CD4-positive, alpha-beta T cell treated with Interleukin-21 for 1 hour (primary cell): Measurements from ENCODE around the gene NEK1.
A peak's percentile ranks its signal among the peaks of the same experiment; 100 is the strongest.

ENCODE experiments used
- DNase-seq: peaks from one replicate; pipeline ENCODE4 v3.0.0-alpha.2; 2020

NEK1 gene

DNA sequence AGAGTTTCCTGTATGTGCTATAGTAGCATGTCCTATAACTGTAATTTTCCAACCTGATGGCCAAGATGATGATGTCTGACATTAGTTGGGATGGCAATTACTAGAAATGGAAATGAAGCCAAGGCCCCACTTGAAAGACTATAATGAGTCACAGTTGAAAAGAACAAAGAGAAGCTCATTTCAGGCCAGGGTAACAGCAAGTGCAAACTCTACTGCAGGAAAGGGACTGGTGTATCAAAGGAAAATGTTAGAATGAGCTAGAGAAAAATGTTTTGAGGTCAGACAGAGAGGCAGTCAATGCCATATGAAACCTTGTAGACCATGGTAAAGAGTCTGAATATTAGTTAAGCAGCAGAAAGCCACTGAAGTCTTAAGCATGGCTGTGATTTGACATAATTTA lies 195.4 kb downstream of the NEK1 start:
- DNase-seq = no peak

DNA sequence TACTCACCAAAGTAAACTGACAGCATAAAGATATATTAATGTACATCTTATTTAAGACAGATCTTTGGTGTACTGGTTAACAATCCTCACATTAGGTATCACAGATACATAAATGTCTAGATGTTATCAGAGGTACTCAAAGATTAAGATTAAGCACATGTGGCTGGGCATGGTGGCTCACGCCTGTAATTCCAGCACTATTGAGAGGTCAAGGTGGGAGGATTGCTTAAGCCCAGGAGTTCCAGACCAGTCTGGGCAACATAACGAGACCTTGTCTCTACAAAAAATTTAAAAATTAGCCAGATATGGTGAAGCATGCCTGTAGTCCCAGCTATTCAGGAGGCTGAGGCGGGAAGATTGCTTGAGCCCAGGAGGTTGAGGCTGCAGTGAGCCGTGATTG lies 195.9 kb downstream of the NEK1 start:
- no peak for DNase-seq

DNA sequence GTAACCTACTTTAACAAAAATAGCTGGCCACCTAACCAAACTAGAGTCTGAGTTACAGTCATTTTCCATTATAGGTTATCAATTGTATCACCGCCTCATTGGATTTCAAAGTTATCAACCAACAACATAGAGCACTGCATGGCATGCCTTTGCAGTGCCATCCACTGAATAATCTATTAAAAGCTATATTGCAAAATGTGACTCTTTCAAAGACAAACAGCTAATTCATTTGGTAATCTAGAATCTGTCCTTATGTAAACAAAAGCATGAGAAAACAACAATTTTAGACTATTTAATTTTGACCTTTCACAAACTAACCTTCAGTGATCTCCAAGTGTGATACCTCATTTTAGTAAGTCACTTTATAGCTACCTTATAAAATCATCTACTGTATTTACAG lies 197.5 kb downstream of the NEK1 start:
- no peak for DNase-seq

DNA sequence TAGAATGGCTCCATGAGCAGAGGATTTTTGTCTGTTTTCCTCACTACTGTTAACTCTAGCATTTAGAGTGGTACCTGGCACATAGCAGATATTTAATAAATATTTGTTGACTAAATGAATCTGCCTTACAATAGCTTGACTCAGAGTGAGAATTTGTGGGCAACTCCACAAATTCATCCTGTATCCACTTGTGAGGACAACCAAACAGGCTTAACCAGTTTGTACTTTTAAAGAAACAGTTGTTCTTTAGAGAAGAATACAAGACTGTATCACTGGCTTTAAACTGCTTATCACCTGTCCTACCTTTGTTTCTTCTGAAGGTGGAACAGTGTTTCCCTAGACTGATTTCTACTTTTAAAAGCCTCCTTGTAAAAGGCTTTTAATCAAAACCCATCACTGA lies 200.3 kb downstream of the NEK1 start:
- no peak for DNase-seq

DNA sequence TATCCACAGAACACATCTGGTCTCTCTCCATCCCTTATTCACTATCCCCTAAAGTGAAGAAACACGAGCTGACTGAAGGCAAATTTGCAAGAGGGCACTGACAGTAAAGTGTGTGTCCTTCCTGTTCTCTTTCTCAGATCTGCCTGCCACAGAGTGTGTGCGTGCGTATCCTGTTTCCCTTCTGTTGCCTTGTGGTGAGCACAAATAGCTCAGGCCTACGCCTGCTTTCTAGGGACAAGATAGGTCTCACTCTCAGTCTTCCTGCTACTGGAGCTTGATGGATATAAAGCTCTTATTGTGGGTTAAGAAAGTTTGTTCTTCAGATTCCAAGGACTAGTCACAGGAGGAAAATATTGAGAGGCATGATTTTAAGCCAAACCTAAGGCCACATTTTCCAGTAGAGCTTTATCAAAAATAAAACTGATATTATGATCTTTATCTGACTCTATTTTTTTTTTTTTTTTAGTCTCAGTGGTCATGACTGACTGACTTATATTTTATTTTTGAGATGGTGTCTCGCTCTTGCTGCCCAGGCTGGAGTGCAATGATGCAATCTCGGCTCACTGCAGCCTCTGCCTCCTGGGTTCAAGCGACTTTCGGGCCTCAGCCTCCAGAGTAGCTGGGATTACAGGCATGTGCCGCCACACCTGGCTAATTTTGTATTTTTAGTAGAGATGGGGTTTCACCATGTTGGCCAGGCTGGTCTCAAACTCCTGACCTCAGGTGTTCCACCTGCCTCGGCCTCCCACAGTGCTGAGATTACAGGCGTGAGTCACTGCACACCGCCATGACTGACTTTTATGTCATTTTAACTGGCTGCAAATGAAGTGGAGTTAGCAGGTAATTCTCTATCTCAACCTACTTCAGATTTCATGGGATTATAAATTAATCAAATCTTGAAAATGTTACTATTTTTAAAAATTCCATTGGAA lies 201.3 kb downstream of the NEK1 start:
- DNase-seq = peak; percentile 67

DNA sequence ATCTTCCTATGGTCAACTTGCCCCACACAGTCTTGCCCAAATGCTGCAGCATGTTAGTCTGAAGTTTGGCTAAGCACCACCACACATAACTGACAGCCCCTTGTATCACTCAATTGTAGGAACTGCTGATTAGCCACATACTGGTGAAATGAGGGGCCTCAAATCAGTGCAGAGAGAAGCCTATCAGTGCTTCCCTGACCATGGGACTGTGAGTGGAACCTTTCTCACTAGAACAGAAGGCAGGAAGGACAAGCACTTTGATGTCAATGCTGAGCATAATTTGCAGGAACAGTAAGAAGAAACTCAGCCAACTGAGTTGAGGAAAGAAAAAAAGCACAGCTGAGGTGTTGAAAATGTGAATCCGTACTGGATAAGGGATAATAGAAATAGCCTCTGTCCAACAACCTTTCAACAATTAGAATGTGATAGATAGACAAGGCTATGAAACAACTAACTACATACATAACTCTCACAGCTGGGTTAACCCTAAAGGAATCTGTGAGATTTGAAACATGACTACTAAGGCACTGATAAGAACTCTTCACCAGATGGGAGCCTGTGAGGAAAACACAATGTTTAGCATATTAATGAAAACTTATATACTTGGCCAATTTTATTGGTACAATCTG lies 205.1 kb downstream of the NEK1 start:
- no peak for DNase-seq

DNA sequence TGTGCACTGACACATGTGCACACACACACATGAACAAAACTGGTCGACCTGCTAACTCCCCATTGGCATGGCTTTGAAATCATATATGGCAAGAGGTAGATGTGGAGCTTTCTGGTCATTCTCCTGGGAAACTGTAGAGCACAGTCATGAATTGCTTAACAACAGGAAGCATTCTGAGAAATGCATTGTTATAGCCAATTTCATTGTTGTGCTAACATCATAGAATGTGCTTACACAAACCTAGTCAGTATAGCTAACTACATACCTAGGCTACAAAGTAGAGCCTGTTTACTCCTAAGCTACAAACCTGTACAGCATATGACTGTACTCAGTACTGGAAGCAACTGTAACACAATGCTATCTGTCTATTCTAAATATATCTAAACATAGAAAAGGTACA lies 207.4 kb downstream of the NEK1 start:
- no peak for DNase-seq

DNA sequence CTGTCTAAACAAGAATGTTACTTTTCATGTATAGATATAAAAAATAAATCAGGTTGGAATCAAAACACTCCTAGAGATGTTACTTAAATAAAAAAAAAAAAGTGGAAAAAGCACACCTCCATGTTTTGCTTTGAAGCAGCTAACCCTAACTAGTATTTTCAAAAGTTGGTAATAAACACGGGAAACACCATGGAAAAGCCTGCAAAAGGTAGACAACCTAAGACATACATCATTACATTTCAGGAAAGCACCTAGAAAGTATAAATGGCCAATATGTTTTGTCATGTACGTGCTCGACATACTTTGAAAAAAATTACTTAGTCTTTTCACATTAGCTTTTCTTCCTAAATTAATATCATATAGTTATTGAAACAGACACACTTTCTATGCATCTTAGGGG lies 211.6 kb downstream of the NEK1 start:
- no peak for DNase-seq

DNA sequence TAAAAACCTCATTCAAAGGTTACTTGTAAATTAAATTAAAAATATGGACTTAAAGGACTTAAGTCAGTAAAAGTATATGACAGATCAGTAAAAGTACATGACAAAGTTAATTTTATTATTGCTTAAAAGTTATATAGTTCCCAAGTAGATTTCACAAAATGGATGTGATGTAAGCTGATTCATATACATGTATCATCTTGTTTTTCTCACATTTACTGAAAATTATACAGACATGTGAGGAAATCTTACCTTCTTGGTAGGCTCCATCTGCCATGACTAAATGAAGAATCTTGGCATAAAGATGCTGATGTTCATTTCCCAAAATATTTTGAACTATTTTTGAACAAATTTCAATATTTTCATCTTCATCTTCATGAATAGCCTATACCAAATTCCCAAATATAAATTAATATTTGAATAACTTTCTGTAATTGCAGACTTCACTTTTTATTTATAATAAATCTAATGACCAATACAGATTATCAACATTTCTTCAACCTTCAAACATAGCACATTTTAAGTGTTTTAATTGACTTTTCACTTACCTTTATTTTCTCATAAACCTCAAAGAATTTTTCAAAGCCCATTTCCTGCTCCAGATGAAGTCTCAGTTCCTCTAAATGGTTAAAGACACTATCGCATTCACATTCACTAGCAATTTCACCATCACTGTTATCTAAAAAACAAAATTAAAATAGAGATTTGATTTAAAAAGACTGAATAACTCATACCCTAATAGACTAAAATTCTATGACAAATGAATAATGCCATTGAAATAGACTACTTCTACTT lies 212.2 kb downstream of the NEK1 start:
- no peak for DNase-seq

DNA sequence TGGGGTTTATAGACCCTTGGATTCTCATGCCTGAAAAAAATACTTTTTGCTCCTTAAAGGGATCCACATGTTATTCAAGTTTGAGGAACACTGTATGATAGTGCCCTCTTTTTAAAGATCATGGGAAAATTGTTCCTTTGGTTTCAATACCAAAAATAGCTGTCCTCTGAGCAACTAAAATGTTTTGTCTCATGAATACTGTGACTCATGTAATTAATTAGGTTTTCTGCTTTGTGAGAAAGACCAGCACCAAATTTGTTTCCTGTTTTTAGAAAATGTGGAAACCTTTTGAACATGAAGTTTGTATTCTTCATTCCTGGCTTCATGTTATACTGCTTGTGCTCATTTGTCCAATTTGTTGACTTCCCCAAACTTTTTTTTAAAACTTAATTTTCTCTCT lies 214.1 kb downstream of the NEK1 start:
- DNase-seq = no peak

DNA sequence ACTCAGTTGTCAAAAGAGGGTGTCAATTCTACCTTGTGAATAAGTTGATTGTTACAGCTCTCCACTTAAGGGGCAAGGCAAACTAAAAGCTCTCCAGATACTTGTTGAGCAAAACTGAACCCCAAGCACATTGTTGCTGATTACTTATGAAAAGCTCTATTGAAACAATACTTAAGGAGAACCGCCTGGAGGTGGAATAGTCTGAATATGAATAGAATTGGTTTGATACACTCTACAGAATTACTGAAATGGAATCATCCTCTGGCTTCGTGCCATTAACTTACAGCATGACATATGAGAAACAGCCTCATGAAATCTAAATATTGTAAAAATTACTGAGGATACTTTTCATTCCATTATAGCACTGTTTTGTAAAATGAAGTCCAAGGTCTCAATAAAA lies 214.6 kb downstream of the NEK1 start:
- no peak for DNase-seq

DNA sequence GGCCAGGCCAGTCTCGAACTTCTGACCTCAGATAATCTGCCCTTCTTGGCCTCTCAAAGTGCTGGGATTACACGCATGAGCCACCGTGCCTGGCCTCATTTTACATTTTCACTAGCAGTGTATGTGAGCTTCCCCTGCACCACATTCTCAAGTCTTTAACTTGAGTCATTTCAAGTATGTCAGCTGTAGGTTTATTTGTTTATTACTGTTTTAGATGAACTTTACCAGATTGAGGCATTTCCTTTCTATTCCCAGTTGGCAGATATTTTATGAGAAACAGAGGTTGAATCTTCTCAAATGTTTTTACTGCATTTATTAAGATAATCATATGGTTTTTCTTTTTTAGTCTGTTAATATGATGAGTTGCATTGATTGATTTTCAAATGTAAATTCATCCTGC lies 227.0 kb downstream of the NEK1 start:
- DNase-seq = no peak

DNA sequence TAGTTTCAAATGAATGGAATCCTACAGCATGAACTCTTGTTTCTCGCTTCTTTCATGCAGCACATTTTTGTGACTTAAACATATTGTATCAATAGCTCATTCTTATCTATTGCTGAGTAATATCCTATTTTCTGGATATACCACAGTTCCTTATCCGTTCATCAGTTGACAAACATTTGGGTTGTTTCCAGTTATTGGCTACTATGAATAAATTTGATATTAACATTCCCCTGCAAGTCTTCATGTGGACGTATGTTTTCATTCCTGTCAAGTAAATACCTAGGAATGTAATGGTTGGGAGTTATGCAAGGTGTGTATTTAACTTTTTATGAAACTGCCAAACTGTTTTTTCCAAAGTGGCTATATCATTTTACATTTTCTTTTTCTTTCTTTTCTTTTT lies 227.6 kb downstream of the NEK1 start:
- no peak for DNase-seq

DNA sequence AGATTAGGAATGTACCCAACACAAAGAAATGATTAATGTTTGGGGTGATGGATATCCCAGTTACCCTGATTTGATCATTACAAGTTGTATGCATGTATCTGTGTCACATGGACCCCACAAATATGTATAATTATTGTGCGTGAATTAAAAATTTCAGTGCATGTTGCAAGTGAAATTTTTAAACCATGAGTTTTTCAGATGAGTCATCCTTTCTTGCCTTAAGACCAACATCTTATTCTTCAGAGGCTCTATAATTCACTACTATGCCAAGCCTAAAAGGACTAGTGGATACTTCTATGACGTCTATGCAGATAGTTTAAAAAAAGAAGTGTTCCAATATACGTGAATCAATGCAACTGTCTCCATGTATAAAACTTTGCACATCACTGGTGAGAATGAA lies 228.7 kb downstream of the NEK1 start:
- no peak for DNase-seq

DNA sequence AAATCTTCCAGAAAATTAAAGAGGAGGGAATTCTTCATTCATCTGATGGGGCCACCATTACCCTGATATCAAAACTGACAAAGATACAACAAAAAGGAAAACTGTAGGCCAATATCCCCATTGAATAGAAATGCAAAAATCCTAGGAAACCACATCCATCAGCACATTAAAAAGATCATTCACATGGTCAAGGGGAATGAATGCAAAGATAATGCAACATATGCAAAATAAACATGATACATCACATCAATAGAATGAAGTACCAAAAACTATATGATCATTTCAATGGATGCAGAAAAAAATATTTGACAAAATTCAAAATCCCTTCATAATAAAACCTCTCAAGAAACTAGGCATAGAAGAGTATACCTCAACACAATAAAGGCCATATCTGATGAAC lies 232.7 kb downstream of the NEK1 start:
- DNase-seq = no peak

DNA sequence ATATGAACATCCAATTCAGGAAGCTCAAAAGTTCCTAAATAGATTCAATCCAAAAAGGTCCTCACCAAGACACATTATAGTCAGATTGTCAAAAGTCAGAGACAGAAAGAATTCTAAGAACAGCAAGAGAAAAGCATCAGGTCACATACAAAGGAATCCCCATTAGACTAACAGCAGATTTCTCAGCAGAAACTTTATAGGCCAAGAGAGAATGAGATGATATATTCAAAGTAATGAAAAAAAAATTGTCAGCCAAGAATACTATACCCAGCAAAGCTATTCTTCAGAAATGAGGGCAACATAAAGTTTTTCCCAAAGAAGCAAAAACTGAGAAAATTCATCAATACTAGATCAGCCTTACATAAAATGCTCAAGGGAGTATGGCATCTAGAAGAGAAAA lies 235.0 kb downstream of the NEK1 start:
- no peak for DNase-seq

DNA sequence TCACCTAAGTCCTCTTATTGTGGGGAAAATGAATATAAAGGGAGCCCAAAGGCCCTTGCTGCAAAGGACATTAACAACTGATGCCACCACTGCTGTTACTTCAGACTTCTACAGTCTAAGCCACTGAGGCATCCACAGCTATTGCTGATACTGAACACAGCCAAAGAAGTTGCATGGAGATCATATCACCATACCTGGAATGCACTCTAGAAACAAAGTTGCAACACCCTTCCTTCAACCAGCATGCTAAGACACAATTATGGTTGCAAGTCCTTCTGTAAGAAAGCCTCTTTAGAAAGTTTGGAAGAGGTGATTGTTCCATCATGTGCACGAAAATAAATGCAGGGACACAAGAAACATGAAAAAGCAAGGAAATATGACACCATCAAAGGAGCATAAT lies 236.0 kb downstream of the NEK1 start:
- no peak for DNase-seq

DNA sequence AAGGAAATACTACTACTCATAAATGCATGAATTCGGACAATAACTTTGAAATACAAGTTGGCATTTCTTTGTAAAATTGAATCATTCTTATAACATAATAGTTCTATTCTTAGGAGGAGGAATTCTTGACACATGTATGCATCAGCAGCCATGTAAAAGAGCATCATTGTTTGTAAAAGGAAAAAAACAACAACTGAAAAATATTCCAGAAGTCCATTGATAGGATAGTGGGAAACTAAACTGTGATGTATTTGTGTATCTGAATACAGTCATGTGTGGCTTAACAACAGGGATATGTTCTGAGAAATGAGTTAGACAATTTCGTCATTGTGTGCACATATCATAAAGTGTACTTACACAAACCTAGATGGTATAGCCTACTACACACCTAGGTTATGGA lies 239.6 kb downstream of the NEK1 start:
- DNase-seq = no peak

DNA sequence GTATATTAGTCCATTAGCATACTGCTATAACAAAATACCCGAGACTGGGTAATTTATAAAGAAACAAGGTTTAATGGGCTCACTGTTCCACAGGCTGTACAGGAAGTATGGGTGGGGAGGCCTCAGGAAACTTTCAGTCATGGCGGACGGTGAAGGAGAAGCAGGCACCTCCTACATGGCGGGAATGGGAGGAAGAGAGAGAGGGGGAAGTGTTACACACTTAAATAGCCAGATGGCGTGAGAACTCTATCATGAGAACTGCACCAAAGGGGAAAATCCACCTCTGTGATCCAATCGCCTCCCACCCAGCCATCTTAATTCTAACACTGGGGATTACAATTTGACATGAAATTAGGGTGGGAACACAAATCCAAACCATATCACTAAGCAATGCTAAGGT lies 242.7 kb downstream of the NEK1 start:
- DNase-seq = no peak

DNA sequence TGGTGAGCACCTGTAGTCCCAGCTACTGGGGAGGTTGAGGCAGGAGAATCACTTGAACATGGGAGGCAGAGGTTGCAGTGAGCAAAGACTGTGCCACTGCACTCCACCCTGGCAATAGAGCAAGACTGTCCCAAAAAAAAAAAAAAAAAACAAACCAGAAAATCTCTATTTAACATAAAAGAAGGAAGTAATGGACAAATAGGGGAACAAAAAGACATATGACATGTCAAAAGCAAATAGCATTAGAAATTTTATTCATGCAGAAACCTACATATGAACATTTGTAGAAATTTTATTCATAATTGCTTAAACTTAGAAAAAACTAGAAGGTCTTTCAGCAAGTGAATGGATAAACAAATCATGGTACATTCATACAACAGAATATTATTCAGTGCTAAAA lies 244.6 kb downstream of the NEK1 start:
- no peak for DNase-seq

DNA sequence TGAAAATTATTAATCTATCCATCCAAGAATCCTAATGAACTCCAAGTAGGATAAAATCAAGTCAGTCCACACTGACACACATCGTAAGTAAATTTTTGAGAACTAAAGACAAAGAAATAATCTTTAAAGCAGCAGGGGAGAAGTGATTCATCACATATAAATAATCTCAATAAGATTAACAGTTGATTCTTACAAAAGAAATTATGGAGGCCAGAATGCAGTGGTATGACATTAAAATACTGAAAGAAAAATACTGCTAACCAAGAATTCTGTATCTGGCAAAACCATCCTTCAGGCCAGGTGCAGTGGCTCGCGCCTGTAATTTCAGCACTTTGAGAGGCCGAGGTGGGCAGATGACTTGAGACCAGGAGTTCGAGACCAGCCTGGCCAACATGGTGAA lies 245.6 kb downstream of the NEK1 start:
- no peak for DNase-seq

DNA sequence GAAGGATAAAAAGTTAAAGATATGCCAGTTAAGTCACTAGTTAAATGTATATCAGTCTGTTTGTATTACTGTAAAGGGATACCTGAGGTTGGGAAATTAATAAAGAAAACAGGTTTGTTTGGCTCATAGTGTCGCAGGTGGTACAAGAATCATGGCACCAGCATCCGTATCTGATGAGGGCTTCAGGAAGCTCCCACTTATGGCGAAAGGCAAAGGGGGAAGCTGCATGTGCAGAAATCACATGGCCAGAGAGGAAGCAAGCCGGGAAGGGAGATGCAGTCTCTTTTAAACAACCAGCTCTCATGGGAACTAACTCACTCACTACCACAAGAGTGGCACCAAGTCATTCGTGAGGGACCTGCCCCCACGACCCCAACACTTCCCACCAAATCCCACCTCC lies 249.8 kb downstream of the NEK1 start:
- no peak for DNase-seq

DNA sequence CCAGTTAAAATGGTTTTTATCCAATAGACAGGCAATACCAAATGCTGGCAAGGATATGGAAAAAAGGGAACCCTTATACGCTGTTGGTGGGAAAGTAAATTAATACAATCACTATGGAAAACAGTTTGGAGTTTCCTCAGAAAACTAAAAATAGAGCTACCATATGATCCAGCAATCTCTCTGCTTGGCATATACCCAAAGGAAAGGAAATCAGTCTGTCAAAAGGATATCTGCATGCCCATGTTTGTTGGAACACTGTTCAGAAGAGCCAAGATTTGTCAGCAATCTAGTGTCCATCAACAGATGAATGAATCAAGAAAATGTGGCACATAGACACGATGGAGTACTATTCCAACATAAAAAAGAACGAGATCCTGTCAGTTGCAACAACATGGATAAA lies 250.6 kb downstream of the NEK1 start:
- DNase-seq = no peak

DNA sequence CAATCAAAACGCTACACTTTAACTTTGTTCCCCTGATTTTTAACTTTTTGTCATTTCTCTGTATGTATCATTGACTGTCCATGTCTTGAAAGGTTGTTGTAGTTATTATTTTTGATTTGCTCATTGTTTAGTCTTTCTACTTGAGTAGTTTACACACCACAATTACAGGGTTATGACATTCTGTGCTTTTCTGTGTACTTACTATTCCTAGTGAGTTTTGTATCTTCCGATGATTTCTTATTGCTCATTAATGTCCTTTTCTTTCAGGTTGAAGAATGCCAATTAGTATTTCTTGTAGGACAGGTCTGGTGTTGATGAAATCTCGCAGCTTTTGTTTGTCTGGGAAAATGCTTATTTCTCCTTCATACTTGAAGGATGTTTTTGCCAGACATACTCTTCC lies 252.4 kb downstream of the NEK1 start:
- no peak for DNase-seq
